Stomach smooth muscle (tissue), 2 donors: ENCODE measurements around the gene ZBTB7C.

ENCODE experiments used
- H3K27ac ChIP-seq: one replicate; pipeline ENCODE4 v1.7.0; 2013; ENCODE audit warnings: mild to moderate bottlenecking, low read length, inconsistent platforms
- H3K27me3 ChIP-seq, 2 donors: one replicate each; pipeline ENCODE4 v1.7.0; 2013; ENCODE audit warnings: low read length in 2 of 2; ENCODE audit not compliant: insufficient read depth in 2 of 2, control insufficient read depth in 1 of 2
- H3K36me3 ChIP-seq, 2 donors: one replicate each; pipeline ENCODE4 v1.7.0; 2013; ENCODE audit warnings: low read length in 2 of 2; ENCODE audit not compliant: control insufficient read depth in 2 of 2, insufficient read depth in 2 of 2
- H3K4me1 ChIP-seq: one replicate; pipeline ENCODE4 v1.7.0; 2013; ENCODE audit warnings: low read length; ENCODE audit not compliant: control insufficient read depth, insufficient read depth
- H3K4me3 ChIP-seq, 2 donors: one replicate each; pipeline ENCODE4 v1.7.0; 2013; ENCODE audit warnings: low read length in 2 of 2
- H3K9ac ChIP-seq, 2 donors: one replicate each; pipeline ENCODE4 v1.7.0; 2013; ENCODE audit warnings: low read length in 2 of 2, mild to moderate bottlenecking in 1 of 2
- H3K9me3 ChIP-seq, 2 donors: one replicate each; pipeline ENCODE4 v1.7.0; 2013; ENCODE audit warnings: low read length in 2 of 2; ENCODE audit not compliant: control insufficient read depth in 2 of 2
- donor health status: healthy.
- donor health status: Pancreatic carcinoma.

The ZBTB7C gene

GRCh38 chr18:48418539-48419276 lies 9.5 kb upstream of the ZBTB7C start:
- H3K27me3 ChIP-seq = peaks cover 22 to 25% of the 10 kb centered on the region in 2 donors
- H3K4me3 ChIP-seq = no peak overlapping the region
- no peak overlapping the region for H3K9ac ChIP-seq
- no peak overlapping the region for H3K27ac ChIP-seq
- H3K9me3 ChIP-seq = no peaks in the 10 kb centered on the region
- no peaks in the 10 kb centered on the region for H3K4me1 ChIP-seq
- H3K36me3 ChIP-seq = no peaks in the 10 kb centered on the region

DNA sequence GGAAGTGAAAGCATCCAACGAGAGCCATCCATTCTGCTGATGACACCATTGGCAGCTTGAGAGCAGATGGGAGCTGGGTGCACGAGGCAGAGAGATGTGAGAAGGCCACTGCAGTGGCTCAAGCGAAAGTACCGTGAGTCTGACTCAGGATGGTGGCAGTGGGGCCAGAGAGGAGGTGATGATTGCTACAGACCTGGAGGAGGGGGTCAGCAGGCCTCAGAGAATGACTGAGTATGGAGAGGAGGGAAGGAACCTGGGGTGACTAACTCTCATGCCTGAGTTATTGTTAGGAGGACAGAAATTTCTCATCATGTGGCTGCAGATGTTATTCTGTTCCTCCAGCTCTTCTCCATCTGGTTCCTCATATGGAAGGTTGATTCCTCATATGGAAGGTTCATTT lies 8.8 kb upstream of the ZBTB7C start:
- H3K4me3 ChIP-seq = no peak overlapping the region
- H3K4me1 ChIP-seq = no peaks in the 10 kb centered on the region
- H3K9me3 ChIP-seq = no peaks in the 10 kb centered on the region
- no peak overlapping the region for H3K27ac ChIP-seq
- H3K36me3 ChIP-seq = no peaks in the 10 kb centered on the region
- peaks cover 23 to 24% of the 10 kb centered on the region in 2 donors for H3K27me3 ChIP-seq
- no peak overlapping the region for H3K9ac ChIP-seq

DNA sequence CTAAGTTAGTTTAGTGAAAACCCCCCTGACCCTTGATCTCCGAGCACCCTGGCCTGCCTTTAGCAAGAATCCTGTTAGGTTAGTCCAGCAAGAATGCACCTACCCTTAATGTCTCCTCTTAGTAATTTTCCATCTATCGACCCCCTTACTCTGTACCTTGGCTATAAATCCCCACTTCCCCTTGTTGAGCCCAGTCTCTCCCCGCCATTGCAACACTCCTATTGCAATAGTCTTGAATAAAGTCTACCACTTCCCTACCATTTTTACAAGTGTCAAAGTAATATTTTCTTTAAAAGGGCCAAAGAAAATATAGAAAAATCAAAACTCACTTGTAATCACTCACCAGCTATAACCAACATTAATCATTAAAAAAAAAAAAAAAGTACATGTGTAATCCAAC lies 4.2 kb upstream of the ZBTB7C start:
- H3K27me3 ChIP-seq = peaks cover 17 to 24% of the 10 kb centered on the region in 2 donors
- H3K9ac ChIP-seq = no peak overlapping the region
- H3K4me1 ChIP-seq = peaks cover 13% of the 10 kb centered on the region
- no peak overlapping the region for H3K4me3 ChIP-seq
- no peaks in the 10 kb centered on the region for H3K9me3 ChIP-seq
- no peaks in the 10 kb centered on the region for H3K36me3 ChIP-seq
- no peak overlapping the region for H3K27ac ChIP-seq

- Histone ChIP-seq H3K27me3 (peaks cover 20 to 32% of the 10 kb centered on the region in 2 donors), H3K9ac (no peak overlapping the region), H3K36me3 (no peaks in the 10 kb centered on the region), H3K27ac (no peak overlapping the region), H3K4me1 (peaks cover 22% of the 10 kb centered on the region), H3K4me3 (no peak overlapping the region), H3K9me3 (no peaks in the 10 kb centered on the region)
These were observed 3.3 kb upstream of the ZBTB7C start for GRCh38 chr18:48412339-48412929.

- Histone ChIP-seq H3K27ac (peak overlapping the region; percentile 41), H3K27me3 (peaks cover 21 to 28% of the 10 kb centered on the region in 2 donors), H3K9ac (peak overlapping the region; percentile 55 to 58)
These were observed 1.1 kb upstream of the ZBTB7C start for GRCh38 chr18:48410095-48410920.

GRCh38 chr18:48409591-48410094 lies 460 bp upstream of the ZBTB7C start:
- Histone ChIP-seq H3K9me3 (no peaks in the 10 kb centered on the region), H3K4me3 (peak overlapping the region; percentile 75 to 83), H3K9ac (peak overlapping the region; percentile 42 to 55), H3K27ac (peak overlapping the region; percentile 41), H3K27me3 (peaks cover 19 to 28% of the 10 kb centered on the region in 2 donors), H3K4me1 (peaks cover 24% of the 10 kb centered on the region), H3K36me3 (no peaks in the 10 kb centered on the region)

More at GRCh38 chr18:48410095-48410920, 1.1 kb upstream of the ZBTB7C start:
- no peaks in the 10 kb centered on the region for H3K9me3 ChIP-seq
- H3K4me1 ChIP-seq = peaks cover 22% of the 10 kb centered on the region
- no peaks in the 10 kb centered on the region for H3K36me3 ChIP-seq
- peak overlapping the region; percentile 75 to 83 for H3K4me3 ChIP-seq

- H3K9ac ChIP-seq = no peak overlapping the region
- no peak overlapping the region for H3K27ac ChIP-seq
- H3K9me3 ChIP-seq = no peaks in the 10 kb centered on the region
- no peaks in the 10 kb centered on the region for H3K36me3 ChIP-seq
- H3K4me3 ChIP-seq = peak overlapping the region; percentile 38 to 77
- H3K27me3 ChIP-seq = peaks cover 12 to 22% of the 10 kb centered on the region in 2 donors
- H3K4me1 ChIP-seq = peaks cover 26% of the 10 kb centered on the region
These were observed 964 bp downstream of the ZBTB7C start for GRCh38 chr18:48408111-48408726.

DNA sequence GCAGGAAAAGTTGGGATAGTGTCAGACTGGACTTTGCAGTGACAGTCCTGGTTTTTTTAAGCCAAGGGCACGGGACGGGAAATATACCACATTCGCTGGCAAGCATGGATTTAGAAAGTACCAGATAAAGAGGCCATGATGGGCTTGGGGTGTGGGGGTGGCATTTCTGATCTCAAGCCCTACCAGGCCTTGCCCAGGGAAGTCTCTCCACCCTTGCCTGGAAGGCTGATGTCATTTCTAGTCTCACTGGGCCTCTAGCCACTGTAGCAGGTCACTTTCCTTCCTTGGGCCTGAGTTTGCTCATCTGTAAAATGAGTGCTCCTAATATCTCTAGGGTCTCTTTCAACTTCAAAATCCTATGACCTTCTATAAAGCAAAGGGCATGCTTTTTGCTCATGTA lies 1.8 kb downstream of the ZBTB7C start:
- Histone ChIP-seq H3K4me3 (no peak overlapping the region), H3K4me1 (peaks cover 27% of the 10 kb centered on the region), H3K36me3 (no peaks in the 10 kb centered on the region), H3K27me3 (peaks cover 10 to 22% of the 10 kb centered on the region in 2 donors), H3K27ac (no peak overlapping the region), H3K9ac (no peak overlapping the region), H3K9me3 (no peaks in the 10 kb centered on the region)

DNA sequence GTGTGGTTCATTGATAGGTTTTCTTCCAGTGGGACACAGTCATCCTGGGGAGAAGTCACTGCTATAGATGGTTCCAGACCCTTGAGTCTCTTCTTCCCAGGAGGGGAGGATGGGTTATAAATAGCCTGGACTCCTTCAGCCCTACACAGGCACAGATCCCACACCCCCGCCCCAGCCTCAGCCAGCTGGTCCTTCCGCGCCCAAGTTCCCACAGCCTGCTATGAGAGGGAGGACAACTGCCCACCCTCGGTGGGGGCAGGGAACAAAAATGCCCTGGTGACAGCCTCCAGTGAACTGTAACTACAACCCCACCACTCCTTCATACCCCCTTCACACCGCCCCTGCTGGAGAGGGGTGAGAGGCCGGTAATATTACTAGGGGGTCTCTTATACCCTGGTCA lies 3.2 kb downstream of the ZBTB7C start:
- Histone ChIP-seq H3K27ac (no peak overlapping the region), H3K4me1 (peaks cover 27% of the 10 kb centered on the region), H3K36me3 (no peaks in the 10 kb centered on the region), H3K9ac (no peak overlapping the region), H3K27me3 (peaks cover 10 to 14% of the 10 kb centered on the region in 2 donors), H3K4me3 (no peak overlapping the region), H3K9me3 (no peaks in the 10 kb centered on the region)
